NT2/D1 (cell line): ENCODE measurements around the gene GNG4.

Source experiments
- DNase-seq: peaks from one replicate; pipeline ENCODE4 v3.0.0-alpha.2; 2011; ENCODE audit warnings: low read depth, low spot score
- H3K27me3 ChIP-seq: 2 replicates; pipeline ENCODE4 v1.6.0; 2011; ENCODE audit warnings: mild to moderate bottlenecking; ENCODE audit not compliant: insufficient read length, insufficient read depth
- H3K36me3 ChIP-seq: 2 replicates; pipeline ENCODE4 v1.6.1; 2011; ENCODE audit warnings: mild to moderate bottlenecking, low read length, mixed read lengths; ENCODE audit not compliant: insufficient read depth, insufficient read length
- H3K4me1 ChIP-seq: 2 replicates; pipeline ENCODE4 v1.5.1; 2011; ENCODE audit not compliant: insufficient read depth, insufficient read length
- H3K4me3 ChIP-seq: 2 replicates; pipeline ENCODE4 v1.5.1; 2011; ENCODE audit warnings: low read depth; ENCODE audit not compliant: insufficient read length
- H3K9ac ChIP-seq: 2 replicates; pipeline ENCODE4 v1.6.0; 2011; ENCODE audit warnings: low read depth; ENCODE audit not compliant: insufficient read length
- H3K9me3 ChIP-seq: 2 replicates; pipeline ENCODE4 v1.5.1; 2011; ENCODE audit warnings: mild to moderate bottlenecking, low read length; ENCODE audit not compliant: insufficient read depth
- SUZ12 ChIP-seq: IDR thresholded peaks from 2 replicates; pipeline ENCODE4 v1.6.1; 2011; ENCODE audit not compliant: insufficient read length, insufficient read depth; ENCODE audit errors: extremely low read depth
- YY1 ChIP-seq: IDR thresholded peaks from 2 replicates; pipeline ENCODE4 v1.6.1; 2011; ENCODE audit not compliant: insufficient read length, insufficient read depth
- ZNF274 ChIP-seq: IDR thresholded peaks from 2 replicates; pipeline ENCODE4 v1.6.1; 2011; ENCODE audit warnings: mild to moderate bottlenecking, low read depth, low read length

Gene GNG4

GRCh38 chr1:235661568-235661967 is 12.0 kb upstream of the GNG4 start:
- no peak for DNase-seq
- 0 out of 2 replicates have a peak, but pooled peaks cover 5% of the 10 kb centered on the region for H3K9me3 ChIP-seq
- H3K4me1 ChIP-seq: peaks cover 4% of the 10 kb centered on the region
- no peaks in the 10 kb centered on the region for H3K36me3 ChIP-seq
- no peaks in the 10 kb centered on the region for H3K27me3 ChIP-seq
- H3K4me3 ChIP-seq: no peak overlapping the region
- no peak overlapping the region for H3K9ac ChIP-seq
- TF ChIP-seq ZNF274: no peak
- no peak for TF ChIP-seq SUZ12
- no peak for TF ChIP-seq YY1

- H3K4me3 ChIP-seq: no peak overlapping the region
- TF ChIP-seq YY1 (no peak), SUZ12 (no peak), ZNF274 (no peak)
- H3K4me1 ChIP-seq: peaks cover 4% of the 10 kb centered on the region
- no peaks in the 10 kb centered on the region for H3K36me3 ChIP-seq
- peaks cover 3% of the 10 kb centered on the region for H3K27me3 ChIP-seq
- H3K9ac ChIP-seq: no peak overlapping the region
- no peak for DNase-seq
- 0 out of 2 replicates have a peak, but pooled peaks cover 5% of the 10 kb centered on the region for H3K9me3 ChIP-seq
These were observed 9.7 kb upstream of the GNG4 start for GRCh38 chr1:235659186-235659771.

- Histone ChIP-seq H3K4me3 (no peak overlapping the region), H3K9ac (no peak overlapping the region), H3K9me3 (no peaks in the 10 kb centered on the region), H3K27me3 (peaks cover 6% of the 10 kb centered on the region), H3K4me1 (peaks cover 4% of the 10 kb centered on the region), H3K36me3 (no peaks in the 10 kb centered on the region)
- DNase-seq: no peak
- TF ChIP-seq YY1 (no peak), SUZ12 (no peak), ZNF274 (no peak)
These were observed 8.4 kb upstream of the GNG4 start for GRCh38 chr1:235657747-235658526.

- no peak for TF ChIP-seq YY1
- TF ChIP-seq ZNF274: no peak
- no peak for TF ChIP-seq SUZ12
- no peak for DNase-seq
These were observed 7.7 kb upstream of the GNG4 start for GRCh38 chr1:235657269-235657668.

GRCh38 chr1:235652364-235652763 is 2.8 kb upstream of the GNG4 start:
- Histone ChIP-seq H3K4me3 (no peak overlapping the region), H3K36me3 (no peaks in the 10 kb centered on the region), H3K9ac (no peak overlapping the region), H3K9me3 (no peaks in the 10 kb centered on the region), H3K4me1 (no peaks in the 10 kb centered on the region), H3K27me3 (peaks cover 54% of the 10 kb centered on the region)
- DNase-seq: no peak
- TF ChIP-seq YY1: no peak
- no peak for TF ChIP-seq ZNF274
- TF ChIP-seq SUZ12: no peak

More at GRCh38 chr1:235657269-235657668, 7.7 kb upstream of the GNG4 start:
- Histone ChIP-seq H3K36me3 (no peaks in the 10 kb centered on the region), H3K4me3 (no peak overlapping the region), H3K9ac (no peak overlapping the region), H3K9me3 (no peaks in the 10 kb centered on the region), H3K4me1 (peaks cover 4% of the 10 kb centered on the region), H3K27me3 (peaks cover 13% of the 10 kb centered on the region)

- Histone ChIP-seq H3K4me3 (peak overlapping the region; percentile 63), H3K36me3 (no peaks in the 10 kb centered on the region), H3K4me1 (no peaks in the 10 kb centered on the region), H3K9me3 (no peaks in the 10 kb centered on the region), H3K27me3 (peaks cover 63% of the 10 kb centered on the region), H3K9ac (peak overlapping the region; percentile 88)
- no peak for TF ChIP-seq SUZ12
- no peak for TF ChIP-seq ZNF274
- TF ChIP-seq YY1: no peak
- DNase-seq: no peak
These were observed 1.7 kb upstream of the GNG4 start for GRCh38 chr1:235651170-235651806.
